HG02763 (cell line): ENCODE results near the gene SPG21.

Experiments
- ATAC-seq: cut with Tn5 transposase; IDR thresholded peaks from one replicate; pipeline ENCODE4 v1.9.1; 2021; ENCODE audit warnings: mild to moderate bottlenecking, moderate library complexity; ENCODE audit not compliant: unreplicated experiment

Gene SPG21

GRCh38 chr15:64993290-64993689 lies 3.6 kb upstream of the SPG21 start:
- no peak for ATAC-seq

GRCh38 chr15:64991536-64992135 lies 1.9 kb upstream of the SPG21 start:
- ATAC-seq = no peak

DNA sequence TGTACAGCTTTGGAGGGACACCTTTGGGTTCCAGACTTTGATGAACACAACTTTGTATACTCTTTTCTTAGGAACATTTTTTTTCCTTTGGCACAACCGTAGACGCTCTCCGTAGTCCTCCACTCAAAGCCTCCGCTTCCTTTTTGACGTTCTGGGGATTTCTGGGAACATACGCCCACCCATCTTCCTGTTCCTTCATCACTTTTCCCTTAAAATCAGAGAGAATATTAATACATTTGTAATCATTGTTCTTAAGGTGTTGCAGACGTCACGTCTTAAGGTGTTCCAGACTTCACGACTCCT lies 405 bp upstream of the SPG21 start:
- ATAC-seq = no peak

DNA sequence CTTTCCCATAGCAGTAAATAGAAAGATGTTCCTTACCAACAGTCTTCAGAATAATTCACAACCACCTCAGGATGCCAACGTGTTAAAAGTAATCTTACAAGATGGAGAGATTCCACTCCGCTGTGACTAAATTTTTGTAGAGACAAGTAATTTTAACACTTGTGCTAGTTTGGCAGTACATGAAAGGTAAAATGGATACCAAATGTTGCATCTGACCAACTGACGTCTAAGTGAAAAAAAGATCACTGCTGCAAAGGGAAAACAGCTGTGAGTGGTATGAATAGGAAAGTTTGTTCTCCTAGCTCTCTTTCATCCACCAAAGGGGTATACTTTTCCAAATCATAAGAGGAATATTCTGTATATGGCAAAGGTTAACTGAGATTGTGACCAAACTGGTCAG lies 2.6 kb downstream of the SPG21 start:
- no peak for ATAC-seq

DNA sequence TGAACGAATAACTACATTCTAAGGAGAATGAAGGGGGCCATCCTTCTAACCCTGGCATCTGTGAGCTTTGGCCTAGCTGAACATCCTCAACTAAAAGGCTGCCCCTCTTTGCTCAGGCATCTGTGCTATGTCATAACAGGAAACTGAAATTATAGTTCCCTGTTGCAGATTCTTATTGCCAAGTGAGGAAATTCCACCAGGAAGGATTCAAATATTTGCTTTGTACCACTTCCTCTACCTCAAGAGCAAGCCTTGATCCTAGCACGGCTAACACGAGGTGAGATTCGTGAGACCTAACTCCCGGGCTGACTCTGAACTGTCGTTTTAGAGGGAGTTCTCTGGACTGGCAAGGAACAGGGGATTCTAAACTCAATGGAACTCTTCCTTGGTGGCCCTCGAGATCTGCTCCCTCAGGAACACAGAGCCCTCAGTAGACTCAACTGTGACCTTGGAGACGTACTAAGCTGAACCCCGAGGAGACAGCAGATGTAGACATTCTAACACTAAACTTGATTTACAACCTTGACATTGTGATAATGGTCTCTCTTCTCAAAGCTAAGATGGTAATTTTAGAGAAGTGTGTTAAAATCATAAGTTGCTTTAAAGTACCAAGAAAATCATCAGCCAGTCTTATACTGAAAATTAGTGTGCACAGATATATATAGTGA lies 4.2 kb downstream of the SPG21 start:
- no peak for ATAC-seq

- ATAC-seq = no peak
Measured at GRCh38 chr15:64982472-64982871, 7.2 kb downstream of the SPG21 start.

DNA sequence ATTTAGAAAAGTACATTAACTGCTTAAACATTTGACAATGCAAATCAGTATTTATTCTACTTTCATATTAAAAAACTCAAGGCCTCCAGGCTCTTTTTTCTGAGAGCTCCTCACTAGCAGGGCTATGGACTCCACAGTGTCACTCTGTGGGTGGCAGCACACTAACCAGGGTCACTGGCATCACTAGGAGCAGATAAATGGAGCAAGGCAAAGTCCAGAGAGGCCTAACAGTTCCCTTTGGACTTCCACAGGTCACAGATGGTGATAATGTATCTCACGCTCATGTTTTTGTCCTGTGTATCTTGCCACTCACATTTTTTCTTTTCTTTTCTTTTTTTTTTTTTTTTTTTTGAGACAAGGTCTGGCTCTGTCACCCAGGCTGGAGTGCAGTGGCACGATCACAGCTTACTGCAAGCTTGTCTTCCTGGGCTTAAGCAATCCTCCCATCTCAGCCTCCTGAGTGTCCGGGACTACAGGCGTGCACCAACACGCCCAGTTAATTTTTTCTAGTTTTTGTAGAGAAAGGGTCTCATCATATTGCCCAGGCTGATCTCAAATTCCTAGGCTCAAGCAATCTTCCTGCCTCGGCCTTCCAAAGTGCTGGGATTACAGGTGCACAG lies 7.8 kb downstream of the SPG21 start:
- no peak for ATAC-seq

DNA sequence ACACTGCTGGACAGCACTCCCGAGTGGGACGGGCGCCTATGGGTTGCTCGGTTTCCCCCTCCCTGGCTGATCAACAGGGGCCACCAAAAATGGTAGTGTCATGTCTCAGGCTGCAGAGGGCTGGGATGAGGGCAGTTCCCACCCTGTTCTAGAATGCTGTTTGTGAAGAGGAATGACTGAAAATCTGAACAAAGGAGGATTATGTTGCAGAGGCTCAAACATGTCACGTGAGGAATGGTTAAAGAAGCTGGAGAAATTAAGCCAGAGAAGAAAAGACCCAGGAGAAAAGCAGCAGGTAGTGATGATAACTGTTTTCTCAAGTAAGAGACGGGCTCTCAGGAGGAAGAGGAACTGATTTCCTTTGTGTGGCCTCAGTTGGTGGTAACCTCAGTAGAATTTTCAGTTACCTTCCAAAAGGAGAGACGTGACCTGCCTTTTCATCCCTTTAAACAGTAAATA lies 10.4 kb downstream of the SPG21 start:
- no peak for ATAC-seq

DNA sequence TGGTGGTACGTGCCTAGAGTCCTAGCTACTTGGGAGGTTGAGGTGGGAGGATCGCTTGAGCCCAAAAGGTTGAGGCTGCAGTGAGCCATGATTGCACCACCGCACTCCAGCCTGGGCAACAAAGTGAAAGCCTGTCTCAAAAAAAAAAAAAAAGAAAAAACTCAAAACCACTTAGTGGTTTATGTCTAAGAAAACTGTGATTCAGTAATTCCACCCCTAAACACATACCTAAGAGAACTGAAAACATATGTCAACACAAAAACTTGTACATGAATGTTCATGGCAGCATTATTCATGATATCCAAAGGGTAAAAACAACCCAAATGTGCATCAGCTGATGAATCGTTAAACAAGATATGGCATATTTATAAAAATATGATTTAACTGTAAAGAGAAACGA lies 14.3 kb downstream of the SPG21 start:
- no peak for ATAC-seq

- no peak for ATAC-seq
Measured at GRCh38 chr15:64970698-64971097, 19.0 kb downstream of the SPG21 start.

DNA sequence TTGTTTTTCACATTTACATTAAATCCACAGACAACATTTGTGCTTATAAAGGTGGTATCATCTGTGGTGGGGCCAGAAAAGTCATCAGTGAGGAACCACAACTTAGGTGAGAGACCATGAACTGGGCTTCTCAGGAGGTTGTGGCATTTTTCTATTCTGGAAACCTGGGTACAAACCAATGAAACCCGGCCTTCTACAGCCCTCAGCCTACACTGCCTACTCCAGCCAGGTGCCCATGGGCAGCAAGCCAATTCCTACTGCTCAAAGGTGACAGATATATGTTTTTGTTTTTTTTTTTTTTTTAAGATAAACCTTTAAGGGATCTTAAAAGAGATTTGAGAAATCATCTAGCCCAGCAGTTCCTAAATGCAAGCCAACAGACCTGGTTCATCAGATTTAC lies 20.3 kb downstream of the SPG21 start:
- no peak for ATAC-seq

GRCh38 chr15:64961013-64961412 lies 28.7 kb downstream of the SPG21 start:
- ATAC-seq = no peak

GRCh38 chr15:64960153-64960552 lies 29.6 kb downstream of the SPG21 start:
- no peak for ATAC-seq

DNA sequence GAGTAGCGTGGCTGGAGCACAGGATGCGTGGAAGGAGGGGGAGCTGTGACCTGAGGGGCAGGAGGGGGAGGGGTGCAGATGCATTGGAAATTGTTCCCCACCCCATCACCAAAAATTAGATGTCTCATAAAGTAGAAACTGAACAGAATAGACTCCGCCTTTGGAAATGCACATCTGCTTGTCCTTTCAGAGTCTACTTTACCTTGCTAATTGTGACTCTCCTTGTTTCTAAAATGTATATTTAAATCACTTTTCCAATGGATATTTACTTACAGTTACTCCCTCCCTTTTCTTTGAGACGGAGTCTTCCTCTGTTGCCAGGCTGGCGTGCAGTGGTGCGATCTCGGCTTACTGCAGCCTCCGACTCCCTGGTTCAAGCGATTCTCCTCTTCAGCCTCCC lies 30.6 kb downstream of the SPG21 start:
- ATAC-seq = no peak

DNA sequence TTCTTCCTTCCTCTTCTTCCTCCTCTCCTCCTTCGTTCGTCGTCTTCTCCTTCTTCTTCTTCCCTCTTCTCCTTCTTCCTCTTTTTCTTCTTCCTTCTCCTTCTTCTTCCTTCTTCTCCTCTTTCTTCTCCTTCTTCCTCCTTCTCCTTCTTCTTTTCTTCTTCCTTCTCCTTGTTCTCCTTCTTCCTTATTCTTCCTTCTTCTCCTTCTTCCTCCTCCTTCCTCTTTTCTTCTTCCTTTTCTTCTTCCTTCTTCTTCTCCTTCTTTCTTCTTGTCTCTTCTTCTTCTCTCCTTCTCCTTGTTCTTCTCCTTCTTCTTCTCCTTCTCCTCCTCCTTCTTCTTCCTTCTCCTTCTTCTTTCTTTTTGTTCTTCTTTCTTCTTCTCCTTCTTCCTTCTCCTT lies 35.3 kb downstream of the SPG21 start:
- no peak for ATAC-seq

- ATAC-seq = no peak
Measured at GRCh38 chr15:64951777-64952418, 37.8 kb downstream of the SPG21 start.

- ATAC-seq = no peak
Measured at GRCh38 chr15:64950888-64951287, 38.8 kb downstream of the SPG21 start.

GRCh38 chr15:64949383-64950186 lies 40.1 kb downstream of the SPG21 start:
- ATAC-seq = no peak

DNA sequence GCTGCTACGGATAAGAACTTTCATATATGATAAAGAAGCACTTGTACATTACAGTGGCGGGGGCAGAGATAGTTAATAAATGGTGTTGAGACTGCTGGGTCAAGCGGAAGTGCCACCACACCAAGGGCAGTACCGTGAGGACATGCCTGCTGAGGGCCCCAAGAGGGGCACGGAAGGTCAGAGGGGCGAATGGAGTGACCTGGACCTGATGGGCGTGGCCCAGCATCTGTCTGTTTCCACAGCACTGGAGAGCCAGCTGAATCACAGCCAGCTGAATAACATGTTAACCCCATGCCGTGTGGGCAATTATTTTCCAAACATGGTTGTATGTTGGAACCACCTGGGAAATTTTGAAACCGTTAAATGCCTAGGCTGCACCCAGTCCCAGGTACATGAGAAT lies 40.8 kb downstream of the SPG21 start:
- ATAC-seq = no peak

DNA sequence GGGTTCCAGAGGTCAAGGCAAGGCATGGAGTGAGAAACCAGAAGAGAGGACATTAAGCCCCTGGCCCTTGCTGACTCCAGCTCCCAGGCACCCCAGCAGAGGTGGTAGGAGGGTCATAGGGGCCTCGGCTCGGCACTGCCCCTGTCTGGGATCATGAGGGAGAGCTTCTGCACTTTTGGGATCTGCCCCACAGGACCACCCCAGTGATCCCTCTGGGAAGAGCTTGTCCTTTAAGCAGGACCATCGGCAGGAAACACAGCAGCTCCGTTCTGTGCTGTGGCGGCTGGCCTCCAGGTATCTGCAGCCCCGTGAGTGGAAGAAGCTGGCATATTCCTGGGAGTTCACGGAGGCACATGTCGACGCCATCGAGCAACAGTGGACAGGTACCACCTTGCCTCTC lies 42.5 kb downstream of the SPG21 start:
- ATAC-seq = no peak

DNA sequence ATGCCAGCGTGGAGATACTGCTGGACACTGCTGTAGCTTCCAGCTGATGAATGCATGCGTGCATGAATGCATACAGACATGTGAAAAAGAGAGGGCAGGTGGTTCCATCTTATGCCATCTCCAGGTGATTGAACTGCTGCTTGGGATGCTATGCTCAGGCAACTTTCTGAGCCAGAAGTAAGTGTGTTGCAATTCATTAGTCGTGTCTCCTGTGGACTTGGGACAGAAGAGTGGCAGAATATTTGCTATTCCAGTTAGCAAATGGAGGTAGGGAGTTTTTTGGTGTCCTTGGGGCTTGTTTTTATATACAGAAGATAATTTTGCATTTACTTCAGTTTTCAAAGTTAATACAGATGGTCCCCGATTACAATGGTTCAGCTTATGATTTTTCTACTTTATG lies 44.8 kb downstream of the SPG21 start:
- ATAC-seq = no peak
